Breast epithelium (tissue), 4 donors: ENCODE data around the gene PDE4D. TPM values are rescaled to one million over a fixed set of nuclear protein-coding genes. Genes with fewer than 3 reads are reported as not detected.

ENCODE experiments used
- DNase-seq, 2 donors: peaks; one replicate each; pipeline ENCODE4 v3.0.0-alpha.2; 2019; ENCODE audit warnings: low spot score in 2 of 2
- H3K27ac ChIP-seq, 2 donors: fragments of 200-600 bp; sonication (generic) in 1 of 2; one replicate each; pipeline ENCODE4 v1.5.1; 2016 to 2019; ENCODE audit warnings: mild to moderate bottlenecking in 1 of 2
- H3K27me3 ChIP-seq, 2 donors: fragments of 200-600 bp; sonication (generic) in 1 of 2; one replicate each; pipeline versions ENCODE4 v1.5.1 to v1.6.0; 2017 to 2019; ENCODE audit warnings: control low read depth in 1 of 2, mild to moderate bottlenecking in 1 of 2
- H3K36me3 ChIP-seq: fragments of 200-600 bp; one replicate; pipeline ENCODE4 v1.5.1; 2019
- H3K4me1 ChIP-seq, 2 donors: fragments of 200-600 bp; sonication (generic); one replicate each; pipeline ENCODE4 v1.5.1; 2016 to 2019; ENCODE audit warnings: control low read depth in 1 of 2
- H3K4me3 ChIP-seq, 3 donors: fragments of 200-600 bp; sonication (generic); 1 replicate in 2 of 3; 2 replicates in 1 of 3; pipeline ENCODE4 v1.5.1; 2016 to 2019; ENCODE audit warnings: mild to moderate bottlenecking in 3 of 3, moderate library complexity in 2 of 3
- H3K9me3 ChIP-seq, 2 donors: fragments of 200-600 bp; sonication (generic) in 1 of 2; one replicate each; pipeline ENCODE4 v1.5.1; 2016 to 2019; ENCODE audit warnings: control low read depth in 1 of 2
- CTCF ChIP-seq, 3 donors: fragments of 450-650 bp; IDR thresholded peaks; one replicate each; pipeline ENCODE4 v1.5.1; 2016 to 2017; ENCODE audit warnings: antibody characterized with exemption in 3 of 3, mild to moderate bottlenecking in 3 of 3, moderate library complexity in 3 of 3
- POLR2A ChIP-seq: fragments of 450-650 bp; IDR thresholded peaks from one replicate; pipeline ENCODE4 v1.6.1; 2016; ENCODE audit warnings: antibody characterized with exemption, mild to moderate bottlenecking, moderate library complexity
- POLR2AphosphoS5 ChIP-seq, 3 donors: sonication (generic); formaldehyde crosslinking; IDR thresholded peaks; one replicate each; pipeline ENCODE4 v1.6.1; 2017; ENCODE audit warnings: antibody characterized with exemption in 3 of 3
- intact Hi-C: fragments of 100-400 bp; cut with DNase I; formaldehyde crosslinking; loops from one replicate; pipeline ENCODE4 v1.15.1; 2023; ENCODE audit warnings: low total_unique reads
- total RNA-seq, 3 donors: library from RNA; depleted of rRNA; stranded (reverse); fragments of >200 nt; gene quantifications; one replicate each; pipeline ENCODE4 v1.1.0, GENCODE V29; 2016

Gene PDE4D
- total RNA-seq, 3 donors from 2014 or later = 14.4 to 37.4 (median 28.2) TPM

- no peak for DNase-seq
- Histone ChIP-seq H3K9me3 (peaks cover 0 to 20% of the 10 kb centered on the region in 2 donors), H3K27ac (no peak overlapping the region), H3K4me1 (no peaks in the 10 kb centered on the region), H3K27me3 (no peaks in the 10 kb centered on the region), H3K4me3 (no peak overlapping the region), H3K36me3 (no peaks in the 10 kb centered on the region)
- TF ChIP-seq CTCF (IDR thresholded peaks at IDR 0.05) = no peak
- TF ChIP-seq POLR2A = no peak
- TF ChIP-seq POLR2AphosphoS5 (IDR thresholded peaks at IDR 0.05) = no peak
- intact Hi-C loops = no loop called here
Measured at GRCh38 chr5:59709846-59710245, 183.7 kb downstream of the PDE4D start.

- TF ChIP-seq POLR2A (no peak), CTCF (IDR thresholded peaks at IDR 0.05) (no peak), POLR2AphosphoS5 (IDR thresholded peaks at IDR 0.05) (no peak)
- H3K4me3 ChIP-seq = no peak overlapping the region
- no peak overlapping the region for H3K27ac ChIP-seq
- DNase-seq = no peak
- intact Hi-C loops = no loop called here
- no peaks in the 10 kb centered on the region for H3K36me3 ChIP-seq
- H3K4me1 ChIP-seq = no peaks in the 10 kb centered on the region
- peaks cover 0 to 18% of the 10 kb centered on the region in 2 donors for H3K9me3 ChIP-seq
- no peaks in the 10 kb centered on the region for H3K27me3 ChIP-seq
Measured at GRCh38 chr5:59709346-59709821, 184.1 kb downstream of the PDE4D start.

GRCh38 chr5:59704936-59705335 lies 188.6 kb downstream of the PDE4D start:
- H3K4me3 ChIP-seq = no peak overlapping the region
- H3K9me3 ChIP-seq = no peaks in the 10 kb centered on the region
- DNase-seq = no peak
- H3K27ac ChIP-seq = no peak overlapping the region
- no peaks in the 10 kb centered on the region for H3K36me3 ChIP-seq
- intact Hi-C loops = no loop called here
- no peaks in the 10 kb centered on the region for H3K27me3 ChIP-seq
- TF ChIP-seq POLR2A (no peak), POLR2AphosphoS5 (IDR thresholded peaks at IDR 0.05) (no peak), CTCF (IDR thresholded peaks at IDR 0.05) (no peak)
- H3K4me1 ChIP-seq = no peaks in the 10 kb centered on the region

GRCh38 chr5:59703789-59704188 lies 189.7 kb downstream of the PDE4D start:
- no peaks in the 10 kb centered on the region for H3K9me3 ChIP-seq
- no peak overlapping the region for H3K27ac ChIP-seq
- no peak for TF ChIP-seq CTCF (IDR thresholded peaks at IDR 0.05)
- TF ChIP-seq POLR2AphosphoS5 (IDR thresholded peaks at IDR 0.05) = no peak
- no peak for TF ChIP-seq POLR2A

GRCh38 chr5:59698207-59699178 lies 195.0 kb downstream of the PDE4D start:
- TF ChIP-seq CTCF (IDR thresholded peaks at IDR 0.05) (no peak), POLR2AphosphoS5 (IDR thresholded peaks at IDR 0.05) (no peak), POLR2A (no peak)
- H3K4me3 ChIP-seq = no peak overlapping the region
- no peaks in the 10 kb centered on the region for H3K4me1 ChIP-seq
- no peaks in the 10 kb centered on the region for H3K36me3 ChIP-seq
- no peaks in the 10 kb centered on the region for H3K27me3 ChIP-seq
- no peaks in the 10 kb centered on the region for H3K9me3 ChIP-seq
- H3K27ac ChIP-seq = no peak overlapping the region
- DNase-seq = no peak
- intact Hi-C loops = no loop called here

More at GRCh38 chr5:59703789-59704188, 189.7 kb downstream of the PDE4D start:
- intact Hi-C loops = no loop called here
- H3K36me3 ChIP-seq = no peaks in the 10 kb centered on the region
- H3K4me1 ChIP-seq = no peaks in the 10 kb centered on the region
- DNase-seq = no peak
- no peaks in the 10 kb centered on the region for H3K27me3 ChIP-seq
- no peak overlapping the region for H3K4me3 ChIP-seq
